Naive B cell (primary cell): ENCODE measurements around the gene FAM193B. TPM values are rescaled to one million over a fixed set of nuclear protein-coding genes. Genes with fewer than 3 reads are reported as not detected.
A peak's percentile ranks its signal among the peaks of the same experiment; 100 is the strongest.

ENCODE experiments used
- ATAC-seq, 2 donors: fragments of 150-1000 bp; cut with Tn5 transposase; 2 replicates each; pipeline ENCODE4 v1.10.0; 2021; ENCODE audit warnings: low read depth in 2 of 2, mild to moderate bottlenecking in 2 of 2, moderate library complexity in 2 of 2
- DNase-seq: peaks from one replicate; pipeline ENCODE4 v3.0.0; 2022
- H3K27ac Mint-ChIP-seq, 6 donors: one replicate each; pipeline ENCODE4 v1.8.0; 2020 to 2022; ENCODE audit warnings: mild to moderate bottlenecking in 6 of 6, mixed read lengths in 6 of 6, moderate library complexity in 5 of 6, inconsistent platforms in 2 of 6
- H3K27me3 Mint-ChIP-seq, 3 donors: one replicate each; pipeline ENCODE4 v1.8.0; 2021 to 2022; ENCODE audit warnings: mixed read lengths in 3 of 3, mild to moderate bottlenecking in 1 of 3
- H3K36me3 Mint-ChIP-seq, 2 donors: one replicate each; pipeline ENCODE4 v1.8.0; 2020 to 2022; ENCODE audit warnings: mixed read lengths in 2 of 2, inconsistent platforms in 1 of 2, mild to moderate bottlenecking in 1 of 2
- H3K4me1 Mint-ChIP-seq, 3 donors: one replicate each; pipeline ENCODE4 v1.8.0; 2020 to 2022; ENCODE audit warnings: mixed read lengths in 3 of 3, inconsistent platforms in 1 of 3, mild to moderate bottlenecking in 1 of 3, moderate library complexity in 1 of 3
- H3K4me3 Mint-ChIP-seq, 8 donors: one replicate each; pipeline ENCODE4 v1.8.0; 2020 to 2022; ENCODE audit warnings: mild to moderate bottlenecking in 8 of 8, mixed read lengths in 8 of 8, moderate library complexity in 8 of 8, inconsistent platforms in 2 of 8
- H3K9me3 Mint-ChIP-seq, 7 donors: one replicate each; pipeline ENCODE4 v1.8.0; 2020 to 2022; ENCODE audit warnings: mixed read lengths in 7 of 7, mild to moderate bottlenecking in 5 of 7, inconsistent platforms in 2 of 7, moderate library complexity in 1 of 7
- polyA plus RNA-seq, 6 donors: library from polyadenylated mRNA; unstranded; fragments of 300-500 nt; fragmentation: Illumina TruSeq; gene quantifications; one replicate each; pipeline ENCODE4 v1.2.3, GENCODE V29; 2021; ENCODE audit warnings: low read depth in 6 of 6

The FAM193B gene
- polyA plus RNA-seq: 1 to 10 TPM; 2.9 to 6.8 (median 4.6) TPM

DNA sequence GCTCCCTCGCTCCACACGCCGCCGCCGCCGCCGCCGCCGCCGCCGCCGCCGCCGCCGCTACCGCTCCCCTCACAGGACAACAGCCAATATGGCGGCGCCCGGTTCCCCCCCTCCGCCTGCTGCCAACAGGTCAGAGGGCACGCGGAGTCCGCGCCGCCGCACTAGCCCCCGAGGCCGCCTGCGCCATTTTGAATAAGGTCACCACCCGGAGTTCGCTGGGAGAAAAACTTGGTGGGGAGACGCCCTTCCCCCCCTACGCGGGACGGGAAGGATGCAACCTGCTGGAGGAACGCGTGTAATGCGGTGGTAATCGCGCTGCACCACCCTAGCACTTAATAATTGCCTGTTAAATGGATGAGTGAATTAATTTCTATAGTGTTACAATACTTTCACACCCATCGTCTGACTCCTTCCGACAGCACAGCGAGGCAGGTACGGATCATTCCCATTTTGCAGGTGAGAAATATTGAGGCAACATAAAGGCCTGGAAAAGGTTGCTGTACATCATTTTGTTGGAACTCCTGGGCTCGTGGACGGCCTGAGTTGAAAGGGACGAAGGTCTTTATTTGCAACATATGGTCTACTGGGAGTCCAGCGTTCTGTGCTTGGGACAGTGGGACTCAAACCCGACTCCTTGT, at the start of gene FAM193B:
Gene FAM193B, minus strand, starts transcription at position 90 of the 638 bp plus-strand sequence. CDS start 105 bp downstream, outside the sequence.
- DNase-seq (peak; percentile 93), ATAC-seq (peak; percentile 94 to 96)
- peak within 1 kb of the TSS; percentile 69 to 91 (median 84) for H3K27ac Mint-ChIP-seq
- H3K4me3 Mint-ChIP-seq: peak within 1 kb of the TSS; percentile 83 to 95 (median 92)
- H3K4me1 Mint-ChIP-seq: peaks cover 26 to 38% (median 33%) of the 10 kb centered on the region in 3 donors
- no peaks in the 10 kb centered on the region for H3K9me3 Mint-ChIP-seq
- no peaks in the 10 kb centered on the region for H3K36me3 Mint-ChIP-seq
- H3K27me3 Mint-ChIP-seq: no peaks in the 10 kb centered on the region

DNA sequence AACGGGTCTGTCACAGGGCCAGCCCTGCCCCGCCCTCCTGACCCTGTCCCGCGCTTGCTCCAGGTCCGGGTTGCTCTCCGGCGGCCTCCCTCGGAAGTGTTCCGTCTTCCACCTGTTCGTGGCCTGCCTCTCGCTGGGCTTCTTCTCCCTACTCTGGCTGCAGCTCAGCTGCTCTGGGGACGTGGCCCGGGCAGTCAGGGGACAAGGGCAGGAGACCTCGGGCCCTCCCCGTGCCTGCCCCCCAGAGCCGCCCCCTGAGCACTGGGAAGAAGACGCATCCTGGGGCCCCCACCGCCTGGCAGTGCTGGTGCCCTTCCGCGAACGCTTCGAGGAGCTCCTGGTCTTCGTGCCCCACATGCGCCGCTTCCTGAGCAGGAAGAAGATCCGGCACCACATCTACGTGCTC, 49.8 kb upstream of the FAM193B start:
- ATAC-seq (no peak), DNase-seq (no peak)
- Mint-ChIP-seq H3K9me3 (no peaks in the 10 kb centered on the region), H3K27me3 (no peaks in the 10 kb centered on the region), H3K36me3 (peaks cover 0 to 18% of the 10 kb centered on the region in 2 donors), H3K27ac (peak overlapping the region in 1 of 6 donors; percentile 50), H3K4me1 (peaks cover 43 to 45% (median 43%) of the 10 kb centered on the region in 3 donors), H3K4me3 (no peak overlapping the region)

GRCh38 chr5:177603631-177604030, 49.3 kb upstream of the FAM193B start:
- ATAC-seq (no peak), DNase-seq (no peak)
- Mint-ChIP-seq H3K36me3 (peaks cover 0 to 18% of the 10 kb centered on the region in 2 donors), H3K4me1 (peaks cover 45 to 49% (median 48%) of the 10 kb centered on the region in 3 donors), H3K27ac (peak overlapping the region in 4 of 6 donors; percentile 50 to 81 (median 71)), H3K9me3 (no peaks in the 10 kb centered on the region), H3K4me3 (peak overlapping the region in 2 of 8 donors; percentile 32 to 69), H3K27me3 (no peaks in the 10 kb centered on the region)

DNA sequence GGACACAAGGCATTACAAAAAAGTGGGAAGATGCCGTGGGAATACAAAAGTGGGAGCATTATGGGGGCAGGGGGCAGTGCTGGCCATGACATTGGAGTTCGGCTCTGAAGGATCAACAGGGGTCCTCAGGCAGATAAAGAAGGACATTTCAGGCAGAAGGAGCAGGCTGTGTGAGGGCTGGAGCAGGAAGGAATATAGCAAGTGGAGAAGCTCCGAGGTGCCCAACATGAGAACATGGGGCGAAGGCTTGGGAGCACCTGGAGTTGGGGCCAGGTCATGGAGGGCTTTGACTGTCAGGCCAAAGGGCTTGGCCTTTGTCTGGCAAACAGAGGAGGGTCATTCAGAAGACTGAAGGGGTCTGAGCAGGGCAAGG, 48.1 kb upstream of the FAM193B start:
- peaks cover 50 to 53% (median 51%) of the 10 kb centered on the region in 3 donors for H3K4me1 Mint-ChIP-seq
- no peaks in the 10 kb centered on the region for H3K9me3 Mint-ChIP-seq
- ATAC-seq: no peak
- H3K27ac Mint-ChIP-seq: peak overlapping the region in 5 of 6 donors; percentile 0 to 95 (median 64)
- H3K27me3 Mint-ChIP-seq: no peaks in the 10 kb centered on the region
- H3K36me3 Mint-ChIP-seq: peaks cover 0 to 18% of the 10 kb centered on the region in 2 donors
- peak overlapping the region in 3 of 8 donors; percentile 1 to 91 (median 36) for H3K4me3 Mint-ChIP-seq
- no peak for DNase-seq

- peak overlapping the region; percentile 64 to 100 (median 96) for H3K27ac Mint-ChIP-seq
- no peaks in the 10 kb centered on the region for H3K9me3 Mint-ChIP-seq
- peaks cover 44 to 53% (median 49%) of the 10 kb centered on the region in 3 donors for H3K4me1 Mint-ChIP-seq
- H3K27me3 Mint-ChIP-seq: no peaks in the 10 kb centered on the region
- DNase-seq: no peak
- peak overlapping the region in 6 of 8 donors; percentile 12 to 98 (median 89) for H3K4me3 Mint-ChIP-seq
- peaks cover 0 to 18% of the 10 kb centered on the region in 2 donors for H3K36me3 Mint-ChIP-seq
- ATAC-seq: no peak
Measured at GRCh38 chr5:177601577-177602457, 47.5 kb upstream of the FAM193B start.

GRCh38 chr5:177601126-177601525, 46.8 kb upstream of the FAM193B start:
- Mint-ChIP-seq H3K9me3 (no peaks in the 10 kb centered on the region), H3K4me3 (peak overlapping the region; percentile 87 to 98 (median 92)), H3K27ac (peak overlapping the region; percentile 64 to 100 (median 96)), H3K4me1 (peaks cover 37 to 46% (median 46%) of the 10 kb centered on the region in 3 donors), H3K27me3 (no peaks in the 10 kb centered on the region), H3K36me3 (peaks cover 3 to 18% of the 10 kb centered on the region in 2 donors)
- ATAC-seq (no peak), DNase-seq (no peak)

DNA sequence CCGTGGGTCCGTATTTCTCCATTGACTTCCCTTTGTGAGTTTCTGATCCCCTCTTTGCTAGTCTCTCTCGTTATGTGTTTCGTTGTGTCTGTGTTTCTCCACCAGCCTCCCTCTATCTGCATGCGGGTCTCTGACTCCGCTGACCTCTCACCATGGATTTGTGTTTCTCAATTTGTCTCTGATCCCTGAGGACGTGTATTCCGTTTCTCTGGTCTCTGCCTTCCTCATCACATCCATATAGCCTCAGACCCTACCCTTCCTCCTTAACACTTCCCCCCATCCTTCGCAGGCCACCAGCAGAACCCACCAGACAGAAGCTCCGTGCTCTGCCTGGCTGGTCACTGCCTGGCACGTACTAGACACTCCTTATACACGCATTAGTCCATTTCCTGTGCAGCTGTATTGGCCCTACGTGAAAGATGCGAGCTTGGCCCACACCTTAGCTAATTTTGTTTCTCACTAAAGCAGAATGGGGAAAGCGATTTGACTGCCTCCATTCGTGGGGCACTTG, 46.2 kb upstream of the FAM193B start:
- peaks cover 34 to 43% (median 41%) of the 10 kb centered on the region in 3 donors for H3K4me1 Mint-ChIP-seq
- DNase-seq: peak; percentile 71
- H3K4me3 Mint-ChIP-seq: peak overlapping the region; percentile 87 to 98 (median 92)
- H3K27me3 Mint-ChIP-seq: no peaks in the 10 kb centered on the region
- H3K36me3 Mint-ChIP-seq: peaks cover 3 to 14% of the 10 kb centered on the region in 2 donors
- peak; percentile 61 to 62 for ATAC-seq
- no peaks in the 10 kb centered on the region for H3K9me3 Mint-ChIP-seq
- H3K27ac Mint-ChIP-seq: peak overlapping the region; percentile 92 to 100 (median 96)

GRCh38 chr5:177599731-177600507, 45.6 kb upstream of the FAM193B start, which contains the start of gene B4GALT7:
B4GALT7 (plus strand) TSS chr5:177600132; CDS start chr5:177600211, 79 bp downstream.
- Mint-ChIP-seq H3K4me3 (peak within 1 kb of the TSS; percentile 87 to 98 (median 92)), H3K9me3 (no peaks in the 10 kb centered on the region), H3K27ac (peak within 1 kb of the TSS; percentile 92 to 100 (median 96)), H3K27me3 (no peaks in the 10 kb centered on the region), H3K4me1 (peaks cover 34 to 37% (median 34%) of the 10 kb centered on the region in 3 donors), H3K36me3 (peaks cover 3 to 8% of the 10 kb centered on the region in 2 donors)
- DNase-seq: peak; percentile 81
- peak; percentile 65 to 72 for ATAC-seq

- Mint-ChIP-seq H3K27ac (peak overlapping the region in 1 of 6 donors; percentile 95), H3K36me3 (peaks cover 3 to 15% of the 10 kb centered on the region in 2 donors), H3K4me1 (peaks cover 33 to 38% (median 35%) of the 10 kb centered on the region in 3 donors), H3K9me3 (no peaks in the 10 kb centered on the region), H3K27me3 (no peaks in the 10 kb centered on the region), H3K4me3 (peak overlapping the region in 7 of 8 donors; percentile 47 to 93 (median 85))
- no peak for ATAC-seq
- DNase-seq: no peak
Measured at GRCh38 chr5:177598477-177598876, 44.1 kb upstream of the FAM193B start.

- Mint-ChIP-seq H3K27ac (peak overlapping the region in 1 of 6 donors; percentile 61), H3K4me1 (peaks cover 36 to 43% (median 41%) of the 10 kb centered on the region in 3 donors), H3K9me3 (no peaks in the 10 kb centered on the region), H3K27me3 (no peaks in the 10 kb centered on the region), H3K36me3 (peaks cover 3 to 23% of the 10 kb centered on the region in 2 donors), H3K4me3 (peak overlapping the region in 3 of 8 donors; percentile 9 to 64 (median 29))
- ATAC-seq: no peak
- DNase-seq: no peak
Measured at GRCh38 chr5:177596775-177597238, 42.4 kb upstream of the FAM193B start.

DNA sequence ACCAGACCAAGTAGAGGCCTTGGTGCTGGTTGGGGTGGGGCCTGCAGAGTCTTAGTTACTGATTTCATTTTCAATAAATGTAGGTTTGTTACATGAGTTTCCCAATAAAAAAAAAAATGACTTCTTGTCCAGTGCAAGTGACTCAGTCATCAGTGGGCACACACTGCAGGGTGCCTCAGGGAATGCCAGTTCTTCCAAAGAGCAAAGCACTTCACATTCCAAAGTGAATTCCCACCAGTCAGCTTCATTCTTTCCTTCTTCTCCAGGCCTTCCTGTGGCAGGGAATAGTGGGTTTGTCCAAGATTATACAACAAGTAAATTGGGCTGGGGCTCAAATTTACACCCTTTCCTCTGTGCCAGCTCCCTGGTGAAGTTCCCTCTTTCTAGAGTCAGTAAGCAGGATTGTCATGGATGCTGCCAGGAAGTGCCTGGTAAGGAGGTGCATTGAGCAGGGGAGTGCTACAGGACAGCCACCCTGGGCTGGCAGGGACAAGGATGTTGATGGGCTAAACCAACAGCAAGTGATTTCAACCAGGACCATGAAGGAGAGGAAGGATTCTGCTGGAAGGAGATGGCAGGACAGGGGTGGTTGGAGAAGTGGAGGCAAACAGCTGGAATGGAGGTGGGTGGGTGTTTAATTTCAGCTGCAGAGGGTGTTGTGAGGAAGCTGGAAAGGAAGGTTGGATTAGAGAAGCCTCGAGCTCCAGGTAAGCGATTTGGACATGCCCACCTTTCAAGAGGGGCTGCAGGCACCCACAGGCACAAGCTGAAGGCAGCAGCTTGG, 41.8 kb upstream of the FAM193B start:
- Mint-ChIP-seq H3K36me3 (peaks cover 3 to 23% of the 10 kb centered on the region in 2 donors), H3K27ac (peak overlapping the region in 1 of 6 donors; percentile 61), H3K27me3 (no peaks in the 10 kb centered on the region), H3K4me1 (peaks cover 40 to 44% (median 41%) of the 10 kb centered on the region in 3 donors), H3K9me3 (no peaks in the 10 kb centered on the region), H3K4me3 (peak overlapping the region in 2 of 8 donors; percentile 29 to 64)
- ATAC-seq: no peak
- no peak for DNase-seq
